DOHH2 (cell line): ENCODE data around the gene CYRIA.

Experiments used
- H3F3A ChIP-seq: fragments of 200-600 bp; sonication (generic), shearing (Covaris generic); 2 replicates; pipeline ENCODE4 v1.6.0; 2016; ENCODE audit warnings: antibody characterized with exemption, mild to moderate bottlenecking; ENCODE audit not compliant: control insufficient read depth, insufficient read depth
- H3K27ac ChIP-seq: fragments of 200-600 bp; sonication (generic); 2 replicates; pipeline ENCODE4 v1.5.1; 2014; ENCODE audit warnings: low read depth, mild to moderate bottlenecking, low read length, moderate library complexity
- H3K27me3 ChIP-seq: fragments of 200-600 bp; sonication (generic); 2 replicates; pipeline ENCODE4 v1.6.1; 2014; ENCODE audit warnings: mild to moderate bottlenecking, low read length, mixed read lengths; ENCODE audit not compliant: control insufficient read depth
- H3K36me3 ChIP-seq: fragments of 200-600 bp; sonication (generic); 2 replicates; pipeline ENCODE4 v1.6.1; 2014; ENCODE audit warnings: mild to moderate bottlenecking, low read length, moderate library complexity, mixed read lengths; ENCODE audit not compliant: control insufficient read depth
- H3K4me1 ChIP-seq: fragments of 200-600 bp; sonication (generic); 2 replicates; pipeline ENCODE4 v1.6.1; 2014; ENCODE audit warnings: mild to moderate bottlenecking, low read length, mixed read lengths; ENCODE audit not compliant: control insufficient read depth
- H3K4me2 ChIP-seq: fragments of 200-600 bp; sonication (generic); 2 replicates; pipeline ENCODE4 v1.6.0; 2014; ENCODE audit warnings: mild to moderate bottlenecking, low read length, moderate library complexity
- H3K4me3 ChIP-seq: fragments of 200-600 bp; sonication (generic); 2 replicates; pipeline ENCODE4 v1.5.1; 2014; ENCODE audit warnings: mild to moderate bottlenecking, low read length, mixed read lengths
- H3K79me2 ChIP-seq: fragments of 200-600 bp; sonication (generic); 2 replicates; pipeline ENCODE4 v1.6.1; 2014; ENCODE audit warnings: mild to moderate bottlenecking, low read length, mixed read lengths; ENCODE audit not compliant: control insufficient read depth
- H3K9me2 ChIP-seq: fragments of 200-600 bp; sonication (generic); replicated peaks from 2 replicates; pipeline ENCODE4 v1.6.1; 2014; ENCODE audit warnings: mild to moderate bottlenecking, low read length, mixed read lengths; ENCODE audit not compliant: control insufficient read depth
- H3K9me3 ChIP-seq: fragments of 200-600 bp; sonication (generic); 2 replicates; pipeline ENCODE4 v1.6.1; 2014; ENCODE audit warnings: antibody characterized with exemption, low read length, mixed read lengths; ENCODE audit not compliant: control insufficient read depth, insufficient read depth
- H4K20me1 ChIP-seq: fragments of 200-600 bp; sonication (generic); 2 replicates; pipeline ENCODE4 v1.6.0; 2014; ENCODE audit warnings: low read depth, mild to moderate bottlenecking, antibody characterized with exemption, low read length, moderate library complexity; ENCODE audit not compliant: control insufficient read depth, insufficient read depth
- EZH2phosphoT487 ChIP-seq: fragments of 200-600 bp; sonication (generic); IDR thresholded peaks from 2 replicates; pipeline ENCODE4 v1.6.1; 2017; ENCODE audit warnings: borderline replicate concordance, mild to moderate bottlenecking, antibody characterized with exemption, low read length, moderate library complexity, mixed read lengths
- TF ChIP-seq, protein P1 (sequence below): fragments of 200-600 bp; sonication (generic); IDR thresholded peaks from one replicate; pipeline ENCODE4 v1.5.1; 2014; ENCODE audit warnings: antibody characterized with exemption, mild to moderate bottlenecking, low read depth, low read length; ENCODE audit not compliant: poor library complexity, severe bottlenecking

The CYRIA gene

DNA sequence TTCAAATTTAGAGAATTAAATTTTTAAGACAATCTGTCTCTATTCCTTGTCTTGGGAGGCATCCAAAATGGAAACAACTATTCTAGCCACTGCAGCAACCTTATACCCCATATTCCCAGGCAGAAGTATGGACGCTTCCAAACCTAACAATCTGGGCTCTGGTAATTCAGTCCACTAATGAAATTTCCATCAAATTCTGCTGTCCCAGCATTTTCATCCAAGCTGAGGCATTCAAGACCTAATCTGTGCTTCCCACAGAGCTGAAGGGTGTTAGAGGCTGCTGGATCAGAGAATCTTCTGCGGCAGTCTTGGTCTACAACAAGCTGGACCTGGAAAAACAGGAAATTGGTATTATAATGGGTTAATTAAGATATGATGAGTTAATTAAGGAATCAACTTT, 42.5 kb upstream of the CYRIA start:
- Histone ChIP-seq H3K9me3 (no peaks in the 10 kb centered on the region), H3K27me3 (no peaks in the 10 kb centered on the region), H3K4me3 (no peak overlapping the region), H3K9me2 (no peaks in the 10 kb centered on the region), H4K20me1 (no peaks in the 10 kb centered on the region), H3F3A (no peaks in the 10 kb centered on the region), H3K4me1 (peaks cover 25% of the 10 kb centered on the region), H3K4me2 (no peak overlapping the region), H3K79me2 (no peaks in the 10 kb centered on the region), H3K27ac (no peak overlapping the region), H3K36me3 (no peaks in the 10 kb centered on the region)
- TF ChIP-seq, protein P1, sequence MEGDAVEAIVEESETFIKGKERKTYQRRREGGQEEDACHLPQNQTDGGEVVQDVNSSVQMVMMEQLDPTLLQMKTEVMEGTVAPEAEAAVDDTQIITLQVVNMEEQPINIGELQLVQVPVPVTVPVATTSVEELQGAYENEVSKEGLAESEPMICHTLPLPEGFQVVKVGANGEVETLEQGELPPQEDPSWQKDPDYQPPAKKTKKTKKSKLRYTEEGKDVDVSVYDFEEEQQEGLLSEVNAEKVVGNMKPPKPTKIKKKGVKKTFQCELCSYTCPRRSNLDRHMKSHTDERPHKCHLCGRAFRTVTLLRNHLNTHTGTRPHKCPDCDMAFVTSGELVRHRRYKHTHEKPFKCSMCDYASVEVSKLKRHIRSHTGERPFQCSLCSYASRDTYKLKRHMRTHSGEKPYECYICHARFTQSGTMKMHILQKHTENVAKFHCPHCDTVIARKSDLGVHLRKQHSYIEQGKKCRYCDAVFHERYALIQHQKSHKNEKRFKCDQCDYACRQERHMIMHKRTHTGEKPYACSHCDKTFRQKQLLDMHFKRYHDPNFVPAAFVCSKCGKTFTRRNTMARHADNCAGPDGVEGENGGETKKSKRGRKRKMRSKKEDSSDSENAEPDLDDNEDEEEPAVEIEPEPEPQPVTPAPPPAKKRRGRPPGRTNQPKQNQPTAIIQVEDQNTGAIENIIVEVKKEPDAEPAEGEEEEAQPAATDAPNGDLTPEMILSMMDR, result no peak
- no peak for TF ChIP-seq EZH2phosphoT487

DNA sequence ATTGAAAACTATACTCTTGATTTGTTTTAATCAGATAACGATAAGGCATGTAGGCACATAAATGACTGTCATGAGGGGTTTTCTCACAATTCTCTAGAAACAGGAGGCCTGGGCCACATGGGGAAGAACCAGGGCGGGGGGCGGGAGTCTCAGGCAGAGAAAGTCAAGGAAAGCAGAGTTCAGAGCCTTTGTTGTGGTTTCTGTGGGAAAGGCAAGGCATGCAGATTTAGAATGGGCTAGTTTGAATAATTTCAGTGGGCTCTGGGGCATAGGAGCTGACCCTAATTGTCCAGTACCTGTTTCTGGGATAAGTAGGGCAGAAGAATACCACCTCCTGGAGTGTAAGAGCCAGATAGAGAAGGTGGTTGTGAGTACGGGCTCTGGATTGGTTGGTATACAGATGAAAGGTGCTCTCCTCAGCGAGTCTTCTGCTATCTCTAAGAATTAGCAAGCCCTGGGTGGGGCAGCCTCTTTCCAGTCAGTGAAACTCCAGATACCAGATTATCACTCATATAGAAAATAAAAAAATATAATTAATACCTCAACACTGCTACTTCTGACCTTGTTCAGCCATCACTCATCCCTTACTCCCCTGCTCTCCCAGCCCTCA, 41.5 kb upstream of the CYRIA start:
- Histone ChIP-seq H3K27ac (no peak overlapping the region), H3K36me3 (no peaks in the 10 kb centered on the region), H3K79me2 (no peaks in the 10 kb centered on the region), H4K20me1 (no peaks in the 10 kb centered on the region), H3K4me2 (no peak overlapping the region), H3K9me2 (no peaks in the 10 kb centered on the region), H3K4me3 (no peak overlapping the region), H3K4me1 (peaks cover 14% of the 10 kb centered on the region), H3F3A (no peaks in the 10 kb centered on the region), H3K27me3 (no peaks in the 10 kb centered on the region), H3K9me3 (no peaks in the 10 kb centered on the region)
- TF ChIP-seq, protein P1, result no peak
- no peak for TF ChIP-seq EZH2phosphoT487

DNA sequence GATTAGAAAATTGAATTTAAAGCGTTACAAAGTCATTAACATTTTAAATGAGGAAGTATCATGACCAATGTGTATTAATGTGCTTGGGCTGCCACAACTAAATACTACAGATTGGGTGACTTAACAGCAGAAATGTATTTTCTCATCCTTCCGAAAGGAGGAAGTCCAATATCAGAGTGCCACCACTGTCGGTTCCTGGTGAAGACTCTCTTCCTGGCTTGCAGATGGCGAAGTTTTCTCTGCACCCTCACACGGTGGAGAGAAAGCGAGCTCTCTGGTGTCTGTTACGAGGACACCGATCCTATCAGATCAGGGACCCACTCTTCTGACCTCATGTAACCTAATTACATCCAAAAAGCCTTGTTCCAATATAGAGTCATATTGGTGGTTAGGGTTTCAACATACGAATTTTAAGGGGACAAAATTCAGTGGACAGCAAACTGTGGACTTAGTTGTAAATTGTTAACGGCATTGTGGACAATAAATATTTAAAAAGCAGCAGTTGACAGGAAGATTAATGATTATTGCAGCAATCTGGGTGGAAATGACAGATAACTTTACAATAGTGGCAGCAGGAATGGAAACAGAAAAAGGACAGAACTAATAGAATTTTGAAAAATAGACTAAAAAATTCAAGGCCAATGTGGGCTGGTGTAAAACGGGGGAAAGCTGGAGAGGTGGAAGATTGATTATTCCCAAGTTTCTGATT, 35.1 kb upstream of the CYRIA start:
- Histone ChIP-seq H3K27ac (no peak overlapping the region), H3K4me3 (no peak overlapping the region), H3K36me3 (no peaks in the 10 kb centered on the region), H3K27me3 (no peaks in the 10 kb centered on the region), H3K4me2 (no peak overlapping the region), H3K79me2 (no peaks in the 10 kb centered on the region), H3F3A (no peaks in the 10 kb centered on the region), H4K20me1 (no peaks in the 10 kb centered on the region), H3K9me3 (peaks cover 7% of the 10 kb centered on the region; the same call in 1 of the 2 replicates), H3K9me2 (no peaks in the 10 kb centered on the region), H3K4me1 (peaks cover 2% of the 10 kb centered on the region; the same call in 1 of the 2 replicates)
- no peak for TF ChIP-seq EZH2phosphoT487
- TF ChIP-seq, protein P1, result no peak
